Right renal cortex interstitium (tissue), 3 donors: ENCODE measurements around the gene RASA3. TPM values are rescaled to one million over a fixed set of nuclear protein-coding genes. Genes with fewer than 3 reads are reported as not detected.
"Not testable (repeated sequence)": the region's sequence is repeated elsewhere in the genome, so short reads cannot be mapped to it uniquely, and the experiment has no call there.

Experiments
- DNase-seq, 3 donors: peaks; one replicate each; pipeline ENCODE4 v3.0.0-alpha.2; 2013; ENCODE audit warnings: low read depth in 3 of 3, low spot score in 2 of 3
- polyA plus RNA-seq, 3 donors: library from polyadenylated mRNA; unstranded; fragments of 120-200 nt; gene quantifications; one replicate each; pipeline ENCODE4 v1.2.1, GENCODE V29; 2013; ENCODE audit not compliant: insufficient read length in 3 of 3

RASA3 gene
- polyA plus RNA-seq, 3 donors, result 12.0 to 13.1 (median 12.5) TPM

DNA sequence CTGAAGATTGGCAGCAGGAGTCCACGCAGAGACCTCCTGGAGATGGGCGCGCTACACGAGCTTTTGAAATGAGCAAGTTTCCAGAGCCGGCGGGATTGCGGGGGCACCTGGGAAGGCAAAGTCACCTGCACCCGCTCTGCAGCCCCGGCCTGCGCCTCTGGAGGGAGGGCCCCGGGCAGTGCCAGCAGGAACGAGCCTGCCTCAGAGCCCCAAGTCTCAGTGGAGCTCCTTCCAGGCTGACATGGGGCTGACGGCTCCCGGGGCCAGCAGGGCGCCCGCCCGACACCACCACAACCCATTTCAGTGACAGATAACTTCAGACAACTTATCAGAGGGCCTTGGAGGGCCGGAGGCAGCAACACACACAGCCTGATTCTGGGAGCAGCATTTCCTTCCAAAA lies 45.0 kb downstream of the RASA3 start:
- no peak for DNase-seq

DNA sequence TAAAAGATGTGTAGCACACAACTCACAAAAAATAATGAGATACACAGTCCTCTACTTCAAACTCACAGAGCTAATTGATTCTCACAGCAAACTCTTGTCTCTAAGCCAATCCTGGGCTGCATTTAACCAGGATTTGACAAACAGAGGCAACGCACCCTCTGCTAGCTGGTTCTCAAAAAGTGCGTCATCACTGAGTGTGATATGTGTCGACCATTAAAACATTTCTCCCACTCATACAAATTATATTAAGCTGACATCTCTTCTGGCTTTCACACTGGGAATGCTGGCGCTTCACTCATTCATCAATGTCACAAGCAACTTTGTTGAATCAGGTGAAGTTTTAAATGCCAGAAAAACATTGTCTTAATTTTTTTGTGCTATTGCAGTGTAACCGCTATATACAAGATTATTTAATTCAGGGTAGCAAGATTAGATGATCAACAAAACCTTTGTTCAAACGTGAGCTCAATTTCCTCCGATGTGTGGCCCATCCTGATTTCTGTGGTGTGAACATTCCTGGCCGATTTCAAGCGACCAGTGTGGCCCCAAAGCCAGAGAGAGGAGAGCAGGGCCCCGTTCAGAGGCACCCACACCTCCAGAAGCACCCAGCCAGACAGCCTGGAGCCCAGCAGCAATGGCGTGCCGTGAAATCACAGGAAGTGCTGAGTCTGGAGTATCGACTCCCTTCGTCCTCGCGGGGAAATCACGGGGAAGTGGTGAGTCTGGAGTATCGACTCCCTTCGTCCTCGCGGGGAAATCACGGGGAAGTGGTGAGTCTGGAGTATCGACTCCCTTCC lies 49.4 kb downstream of the RASA3 start:
- DNase-seq, result no peak

DNA sequence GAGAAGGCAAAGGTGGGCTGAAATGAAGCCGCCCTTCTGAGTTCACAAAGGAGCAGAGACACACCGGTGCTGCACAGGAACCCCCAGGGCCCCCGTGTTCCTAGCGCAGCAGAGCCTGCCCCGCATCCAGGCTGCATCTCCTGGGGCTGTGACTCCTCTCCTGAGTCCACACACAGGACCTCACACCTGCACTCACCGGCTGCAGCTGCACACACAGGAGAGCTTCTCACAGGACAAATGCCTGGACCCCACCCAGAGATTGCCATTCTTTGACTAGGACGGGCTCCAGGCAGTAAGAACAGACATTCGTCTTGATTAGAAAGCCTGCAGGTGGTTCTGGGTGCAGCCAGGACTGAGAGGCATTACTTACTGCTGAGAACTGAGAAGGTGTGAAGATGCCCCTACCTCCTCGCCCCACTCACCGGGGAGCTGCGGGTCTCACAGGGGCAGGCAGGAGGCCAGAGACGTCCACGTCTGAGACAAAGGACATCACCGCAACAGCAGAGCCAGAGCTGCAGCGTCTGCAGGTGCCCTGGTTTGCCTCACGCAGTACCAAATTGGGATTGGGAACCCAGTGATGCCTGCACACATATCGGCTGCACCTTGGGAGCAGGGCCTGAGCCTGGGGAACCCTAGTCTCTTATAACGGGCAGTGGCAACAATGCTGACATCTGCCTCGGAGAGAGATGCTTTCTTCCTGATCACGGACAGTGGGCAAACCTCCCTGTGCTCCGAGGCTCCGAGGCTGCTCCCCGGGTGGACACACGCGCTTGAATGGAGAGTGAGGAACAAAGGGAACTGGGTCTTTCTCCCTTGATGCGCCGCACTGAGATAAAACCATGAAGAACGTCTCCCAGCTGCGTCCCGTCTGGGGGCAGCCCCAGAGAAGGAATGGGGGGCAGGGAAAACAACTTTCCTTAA lies 50.4 kb downstream of the RASA3 start:
- no peak for DNase-seq

GRCh38 chr13:114080739-114081561 lies 51.5 kb downstream of the RASA3 start:
- no peak for DNase-seq

DNA sequence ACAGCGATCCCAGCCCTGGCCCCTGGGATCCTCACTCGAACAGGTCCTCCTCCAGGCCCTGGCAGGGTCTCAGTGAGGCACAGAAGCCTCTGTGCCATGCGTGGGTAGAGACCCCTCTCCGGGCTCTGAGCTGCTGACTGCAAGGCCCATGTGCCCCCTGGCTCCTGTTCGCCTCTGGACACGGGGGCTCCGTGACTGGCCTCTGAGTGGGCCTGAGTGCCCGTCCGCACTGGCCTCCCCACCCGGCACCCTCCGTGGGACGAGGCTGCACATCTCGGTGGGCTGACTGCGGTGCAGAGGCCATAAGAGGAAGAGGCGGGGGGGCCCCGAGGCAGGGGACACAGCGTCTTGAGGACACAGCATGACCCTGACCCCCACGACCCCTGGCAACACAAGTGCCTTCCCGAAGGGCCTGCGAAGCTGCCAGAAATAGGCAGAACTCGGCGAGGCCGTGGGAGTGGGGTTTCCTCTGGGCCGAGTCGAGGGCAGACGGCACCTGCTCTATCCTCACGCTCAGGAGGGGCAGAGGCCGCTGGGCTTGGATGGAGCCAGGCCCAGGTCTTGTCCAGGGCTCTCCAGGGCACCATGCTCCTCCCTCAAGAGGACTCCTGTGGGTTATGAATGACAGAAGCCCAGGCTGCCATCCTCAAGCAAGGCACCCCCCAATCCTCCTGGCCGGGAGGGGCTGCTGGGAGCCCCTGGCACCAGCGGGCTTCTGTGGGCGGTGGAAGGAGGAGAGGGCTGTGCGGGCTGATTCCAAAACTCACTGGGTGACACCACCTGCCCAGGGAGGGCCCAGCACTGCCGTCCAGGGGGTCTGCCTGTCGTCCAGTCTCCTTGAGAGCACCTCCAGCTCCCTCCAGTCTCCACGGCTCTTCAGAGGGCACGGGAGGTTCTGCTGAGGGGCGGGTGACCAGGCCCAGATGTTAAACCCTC lies 52.6 kb downstream of the RASA3 start:
- no peak for DNase-seq

- DNase-seq, result no peak
These were observed 53.7 kb downstream of the RASA3 start for GRCh38 chr13:114078461-114079451.

DNA sequence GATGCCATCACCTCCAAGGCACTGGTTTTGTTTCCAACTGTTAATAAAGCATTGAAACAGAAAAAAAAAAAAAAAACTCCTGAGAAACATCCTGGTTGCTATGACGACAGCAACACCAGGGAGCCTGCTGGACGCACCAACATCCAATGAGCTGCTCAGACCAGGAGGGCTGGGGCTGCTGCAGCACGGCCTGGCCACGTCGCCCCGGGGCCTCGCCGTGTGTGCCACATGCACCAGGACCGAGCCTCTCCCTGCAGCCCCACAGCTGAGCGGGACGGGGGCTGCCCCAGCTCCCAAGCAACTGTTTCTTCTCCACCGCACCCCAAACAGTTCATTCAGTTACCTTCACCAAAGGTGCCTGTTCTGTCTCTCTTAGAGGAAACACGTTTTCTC lies 54.5 kb downstream of the RASA3 start:
- DNase-seq, result no peak

DNA sequence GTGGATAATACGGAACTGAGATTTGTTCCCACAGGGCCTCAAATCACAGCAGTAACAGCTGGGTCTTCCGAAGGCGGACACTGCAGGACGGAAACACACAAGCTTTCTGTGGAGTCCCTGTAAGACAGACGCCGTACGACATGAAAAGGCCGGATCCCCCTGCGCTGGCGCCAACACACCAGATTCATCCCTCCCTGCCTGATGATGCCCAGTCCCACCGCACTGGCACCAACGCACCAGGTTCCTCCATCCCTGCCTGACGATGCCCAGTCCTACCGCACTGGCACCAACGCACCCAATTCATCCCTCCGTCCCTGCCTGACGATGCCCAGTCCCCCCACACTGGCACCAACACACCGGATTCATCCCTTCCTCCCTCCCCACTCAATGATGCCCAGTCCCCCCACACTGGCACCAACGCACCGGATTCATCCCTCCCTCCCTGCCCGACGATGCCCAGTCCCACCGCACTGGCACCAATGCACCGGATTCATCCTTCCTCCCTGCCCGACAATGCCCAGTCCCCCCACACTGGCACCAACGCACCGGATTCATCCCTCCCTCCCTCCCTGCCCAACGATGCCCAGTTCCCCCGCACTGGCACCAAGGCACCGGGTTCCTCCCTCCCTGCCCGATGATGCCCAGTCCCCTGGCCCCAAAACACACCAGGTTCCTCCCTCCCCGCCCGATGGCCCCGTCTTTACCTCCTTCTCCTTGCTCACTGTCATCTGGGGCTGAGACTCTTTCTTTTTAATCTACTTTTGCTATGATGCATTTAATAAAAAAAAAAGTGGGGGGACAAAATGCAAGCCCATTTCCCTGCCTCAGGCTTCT lies 55.1 kb downstream of the RASA3 start:
- DNase-seq, result no peak

GRCh38 chr13:114076329-114077090 lies 55.9 kb downstream of the RASA3 start:
- DNase-seq, result no peak

- DNase-seq, result not testable (repeated sequence)
These were observed 56.6 kb downstream of the RASA3 start for GRCh38 chr13:114075811-114076210.

DNA sequence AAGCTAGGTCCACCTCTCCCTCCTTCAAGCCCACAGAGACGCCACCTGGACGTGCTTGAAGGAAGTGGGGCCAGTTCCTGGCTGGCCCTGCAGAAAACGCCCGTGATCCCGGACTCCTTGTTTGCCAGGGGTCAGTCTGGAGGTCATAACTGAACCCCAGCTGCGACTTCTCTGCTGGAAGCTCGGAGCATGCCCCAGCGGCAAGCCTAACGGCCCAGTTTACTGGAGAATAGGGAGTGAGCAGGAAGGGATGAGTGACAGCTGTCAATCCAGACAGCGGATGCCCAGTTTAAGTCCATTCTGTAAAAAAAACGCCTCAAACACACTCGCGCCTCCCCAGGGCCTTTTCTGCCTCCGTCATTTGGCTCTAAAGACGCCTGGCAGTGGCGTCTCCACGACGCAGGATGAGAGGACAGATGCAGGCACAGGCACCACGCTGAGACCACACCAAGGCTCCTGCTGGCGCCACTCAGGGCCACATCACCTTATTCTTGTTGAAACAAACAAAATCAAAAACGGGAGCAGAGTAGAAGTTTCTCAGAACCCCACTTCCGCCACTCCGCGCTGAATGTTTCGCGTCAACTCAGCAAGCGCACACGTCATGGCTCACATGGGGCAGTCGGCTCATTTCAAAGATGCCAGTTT lies 57.6 kb downstream of the RASA3 start:
- no peak for DNase-seq

DNA sequence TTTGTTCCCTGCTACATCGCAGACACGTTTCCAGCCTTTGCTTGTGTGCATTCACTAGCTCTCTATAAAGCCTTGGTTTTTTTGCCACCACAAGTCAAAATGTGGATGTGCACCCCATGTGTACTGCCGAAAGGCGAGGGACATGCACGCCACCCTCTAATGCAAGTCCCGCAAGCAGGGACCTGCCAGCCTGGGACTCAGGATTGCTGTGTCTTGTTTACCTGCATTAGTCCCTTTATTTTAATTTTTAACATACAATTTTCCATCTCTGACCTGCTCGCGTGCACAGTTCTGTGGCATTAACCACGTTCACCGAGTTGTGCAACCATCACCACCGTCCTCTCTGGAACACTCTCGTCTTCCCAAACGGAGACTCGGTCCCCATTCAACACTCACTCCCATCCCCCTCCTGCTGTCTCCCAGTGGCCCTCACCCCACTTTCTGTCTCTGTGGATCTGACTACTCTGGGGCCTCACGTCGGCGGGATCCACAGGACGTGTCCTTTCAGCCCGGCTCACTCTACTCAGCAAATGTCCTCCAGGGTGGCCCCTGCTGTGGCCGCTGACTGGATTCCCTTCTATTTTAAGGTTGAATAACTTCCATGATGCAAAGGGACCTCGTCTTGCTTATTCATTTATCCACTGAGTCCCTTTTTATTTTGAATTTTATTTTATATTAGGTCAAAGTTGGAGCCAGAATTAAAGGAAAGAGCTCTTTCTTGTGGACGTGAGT lies 58.4 kb downstream of the RASA3 start:
- DNase-seq, result no peak

DNA sequence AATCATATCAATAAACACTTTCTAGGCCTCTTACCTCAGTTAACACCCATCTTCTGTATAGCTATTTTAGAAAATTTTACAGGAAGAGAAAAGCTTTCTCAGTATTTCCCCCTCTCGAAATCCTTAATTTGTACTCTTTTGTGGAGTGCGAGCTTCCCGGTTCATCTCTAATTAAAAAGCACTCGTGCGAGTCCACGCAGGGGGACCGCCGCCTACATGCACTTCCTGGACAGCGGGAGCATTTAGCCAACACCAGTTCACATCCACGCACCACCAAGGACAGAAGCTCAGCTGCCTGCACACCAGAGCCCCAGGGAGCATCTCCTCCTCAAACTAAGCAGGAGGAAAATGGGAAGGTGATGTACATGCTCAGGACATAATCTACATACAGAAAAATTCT lies 60.0 kb downstream of the RASA3 start:
- no peak for DNase-seq

GRCh38 chr13:114071991-114072390 lies 60.4 kb downstream of the RASA3 start:
- DNase-seq, result no peak

DNA sequence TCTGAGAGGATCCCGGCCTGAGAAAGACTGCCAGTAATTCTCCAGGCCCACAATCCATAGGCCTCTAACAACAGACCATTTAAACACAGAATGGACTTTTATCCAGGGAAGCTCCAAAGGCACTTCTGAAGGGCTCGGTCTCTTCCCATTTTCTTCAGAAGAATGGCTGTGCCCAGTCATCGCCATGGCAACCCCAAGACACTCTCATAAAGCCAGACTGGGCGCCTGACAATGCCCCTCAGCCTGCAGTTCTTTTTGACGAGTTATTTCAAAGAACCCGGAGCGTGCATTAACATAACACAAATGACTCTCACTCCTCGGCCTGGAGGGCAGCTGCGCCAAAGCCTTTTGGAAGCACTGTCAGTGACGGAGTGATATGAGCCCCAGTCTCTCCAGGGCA lies 61.0 kb downstream of the RASA3 start:
- no peak for DNase-seq
